K562 (cell line): ENCODE measurements around the gene KPNA4. TPM values are rescaled to one million over a fixed set of nuclear protein-coding genes. Genes with fewer than 3 reads are reported as not detected.

Experiments used
- ATAC-seq: fragments of 200-7000 bp; cut with Tn5 transposase; 3 replicates; pipeline ENCODE4 v1.9.1; 2020; ENCODE audit warnings: moderate library complexity
- BruUV-seq: library from RNA; stranded (reverse); fragments of 400-500 nt; replicated peaks from 2 replicates; lab custom pipeline; 2021; lab: Mats Ljungman, UMichigan
- CTCF ChIA-PET: fragments of 300-600 bp; formaldehyde crosslinking; extraction: SDS; loops from one replicate; lab custom pipeline; 2021; ENCODE audit warnings: low intra/inter-chr PET ratio; lab: Yijun Ruan, JAX
- POLR2A ChIA-PET: fragments of 300-600, 350-650 bp; sonication (Branson Sonifier 250); formaldehyde crosslinking; extraction: SDS; loops from one replicate; lab custom pipeline; 2021; ENCODE audit warnings: antibody characterized with exemption, inconsistent platforms; lab: Yijun Ruan, JAX
- DNase-seq, 4 experiments: peaks; one replicate each; pipeline versions ENCODE4 v3.0.0 to v3.0.0-alpha.2; 2011 to 2018; ENCODE audit warnings: low spot score in 3 of 4, mixed read lengths in 3 of 4; ENCODE audit errors: extremely low read depth in 1 of 4
- FAIRE-seq: peaks from 2 replicates; lab custom pipeline; 2011; peaks lifted over from hg19 to GRCh38; lab: Jason Lieb, UNC
- H2AFZ ChIP-seq: 2 replicates; pipeline ENCODE4 v1.6.0; 2011; ENCODE audit warnings: low read depth, low read length, control low read depth, inconsistent platforms
- H3K27ac ChIP-seq: fragments of 200-600 bp; 3 replicates; pipeline ENCODE4 v1.8.0; 2011; ENCODE audit warnings: low read depth, mild to moderate bottlenecking, control low read depth, inconsistent platforms, low read length, moderate library complexity, mixed read lengths; ENCODE audit errors: extremely low read depth
- H3K27me3 ChIP-seq, 2 experiments: fragments of 300-600 bp in 1 of 2; 2 replicates in 1 of 2; 3 replicates in 1 of 2; pipeline versions ENCODE4 v1.6.0 to v1.8.0; 2011; ENCODE audit warnings: inconsistent platforms in 2 of 2, low read length in 2 of 2, mild to moderate bottlenecking in 1 of 2, mixed read lengths in 1 of 2, moderate library complexity in 1 of 2; ENCODE audit not compliant: control insufficient read depth in 2 of 2, insufficient read depth in 2 of 2
- H3K36me3 ChIP-seq: fragments of 300-600 bp; 3 replicates; pipeline ENCODE4 v1.8.0; 2011; ENCODE audit warnings: mild to moderate bottlenecking, low read length, inconsistent platforms; ENCODE audit not compliant: control insufficient read depth, insufficient read depth
- H3K4me1 ChIP-seq, 2 experiments: fragments of 200-600 bp in 1 of 2; replicated peaks in 1 of 2; 2 replicates in 1 of 2; 3 replicates in 1 of 2; pipeline versions ENCODE4 v1.5.1 to v1.8.0; 2011; ENCODE audit warnings: inconsistent platforms in 2 of 2, low read length in 2 of 2, mild to moderate bottlenecking in 1 of 2, mixed read lengths in 1 of 2, moderate library complexity in 1 of 2; ENCODE audit not compliant: control insufficient read depth in 2 of 2, insufficient read depth in 2 of 2
- H3K4me2 ChIP-seq: 2 replicates; pipeline ENCODE4 v1.6.1; 2011; ENCODE audit warnings: low read length, control low read depth, inconsistent platforms, mixed read lengths; ENCODE audit not compliant: insufficient read depth
- H3K4me3 ChIP-seq: fragments of 200-600 bp; sonication (generic), shearing (Covaris generic); 2 replicates; pipeline ENCODE4 v1.5.1; 2016; ENCODE audit warnings: control low read depth, inconsistent platforms
- H3K79me2 ChIP-seq: fragments of 200-600 bp; 3 replicates; pipeline ENCODE4 v1.8.0; 2011; ENCODE audit warnings: low read length, inconsistent platforms; ENCODE audit not compliant: control insufficient read depth, insufficient read depth
- H3K9ac ChIP-seq, 2 experiments: 2 replicates each; pipeline versions ENCODE4 v1.6.0 to v1.6.1; 2011; ENCODE audit warnings: low read depth in 2 of 2, low read length in 2 of 2, control low read depth in 1 of 2, inconsistent platforms in 1 of 2, mild to moderate bottlenecking in 1 of 2, mixed read lengths in 1 of 2; ENCODE audit not compliant: insufficient read depth in 1 of 2
- H3K9me1 ChIP-seq: one replicate; pipeline ENCODE4 v1.6.0; 2011; ENCODE audit warnings: inconsistent platforms, mild to moderate bottlenecking, low read length, moderate library complexity; ENCODE audit not compliant: control insufficient read depth, insufficient read depth
- H3K9me3 ChIP-seq: replicated peaks from 2 replicates; pipeline ENCODE4 v1.5.1; 2011; ENCODE audit warnings: low read depth, low read length, inconsistent platforms; ENCODE audit not compliant: control insufficient read depth, insufficient read depth
- H4K20me1 ChIP-seq: replicated peaks from 2 replicates; pipeline ENCODE4 v1.6.1; 2011; ENCODE audit warnings: low read length, inconsistent platforms, mixed read lengths; ENCODE audit not compliant: control insufficient read depth, insufficient read depth
- ATF7 ChIP-seq: fragments of 450-650 bp; IDR thresholded peaks from 2 replicates; pipeline ENCODE4 v1.7.1; 2014; ENCODE audit warnings: mild to moderate bottlenecking, moderate library complexity
- CBX3 ChIP-seq, 2 experiments: IDR thresholded peaks; 1 replicate in 1 of 2; 2 replicates in 1 of 2; pipeline ENCODE4 v1.6.1; 2012; ENCODE audit warnings: inconsistent platforms in 2 of 2, low read length in 2 of 2, borderline replicate concordance in 1 of 2, control low read depth in 1 of 2
- ELF4 ChIP-seq: fragments of 450-650 bp; formaldehyde crosslinking; IDR thresholded peaks from 2 replicates; pipeline ENCODE4 v1.4.0; 2022; ENCODE audit warnings: missing genetic modification characterization
- EZH2 ChIP-seq: IDR thresholded peaks from 2 replicates; pipeline ENCODE4 v1.6.1; 2012; ENCODE audit warnings: low read depth, mild to moderate bottlenecking, inconsistent platforms, low read length, borderline replicate concordance
- FIP1L1 ChIP-seq: fragments of 200-400 bp; formaldehyde crosslinking; IDR thresholded peaks from 2 replicates; pipeline ENCODE4 v1.6.1; 2018; ENCODE audit warnings: mild to moderate bottlenecking, low read depth, low read length; ENCODE audit not compliant: poor library complexity, severe bottlenecking
- HMG20B ChIP-seq: fragments of 250-450 bp; sonication (Bioruptor Pico); IDR thresholded peaks from 2 replicates; pipeline ENCODE4 v1.5.0; 2021; ENCODE audit warnings: mild to moderate bottlenecking
- KAT8 ChIP-seq: fragments of 450-650 bp; IDR thresholded peaks from 2 replicates; pipeline ENCODE4 v1.6.1; 2016; ENCODE audit warnings: low read depth, mild to moderate bottlenecking
- MAFK ChIP-seq: IDR thresholded peaks from 2 replicates; pipeline ENCODE4 v1.6.1; 2011; ENCODE audit warnings: low read length, improper control_type of control experiment
- NUFIP1 ChIP-seq: fragments of 450-650 bp; IDR thresholded peaks from 2 replicates; pipeline ENCODE4 v1.6.1; 2018; ENCODE audit not compliant: partially characterized antibody
- PCBP2 ChIP-seq: fragments of 200-400 bp; formaldehyde crosslinking; IDR thresholded peaks from 2 replicates; pipeline ENCODE4 v1.6.1; 2018; ENCODE audit warnings: low read length, low read depth, mild to moderate bottlenecking, moderate library complexity; ENCODE audit not compliant: poor library complexity, severe bottlenecking
- PHF20 ChIP-seq: fragments of 450-650 bp; IDR thresholded peaks from 2 replicates; pipeline ENCODE4 v1.6.1; 2018; ENCODE audit not compliant: partially characterized antibody
- POLR2AphosphoS5 ChIP-seq: IDR thresholded peaks from 2 replicates; pipeline ENCODE4 v1.6.1; 2011; ENCODE audit warnings: mild to moderate bottlenecking, low read depth, low read length, moderate library complexity; ENCODE audit not compliant: control insufficient read depth, insufficient read depth
- RBM34 ChIP-seq: fragments of 200-400 bp; formaldehyde crosslinking; IDR thresholded peaks from 2 replicates; pipeline ENCODE4 v1.6.1; 2018; ENCODE audit warnings: low read length, borderline replicate concordance; ENCODE audit not compliant: insufficient read depth
- STAT5B ChIP-seq: fragments of 250-450 bp; sonication (Bioruptor Pico); IDR thresholded peaks from 2 replicates; pipeline ENCODE4 v1.8.0; 2021; ENCODE audit warnings: mild to moderate bottlenecking, inconsistent platforms
- TGIF2 ChIP-seq: sonication (generic); formaldehyde crosslinking; IDR thresholded peaks from 2 replicates; pipeline ENCODE4 v1.8.1; 2022; ENCODE audit warnings: mild to moderate bottlenecking, missing genetic modification reagents, moderate library complexity
- ZNF143 ChIP-seq: sonication (generic); formaldehyde crosslinking; IDR thresholded peaks from 2 replicates; pipeline ENCODE4 v1.9.0; 2022; ENCODE audit warnings: mild to moderate bottlenecking, missing genetic modification reagents
- WGBS: fragments of 100-300 bp; shearing (Covaris generic); methylation state at CpG from one replicate; pipeline ENCODE4 v1.1.6; 2016; ENCODE audit warnings: low coverage, mixed read lengths; ENCODE audit not compliant: insufficient coverage; ENCODE audit errors: missing lambda C conversion rate; 5-methylcytosine and 5-hydroxymethylcytosine counted together
- in situ Hi-C: fragments of 300-500 bp; cut with MboI; formaldehyde crosslinking; loops from 4 replicates; pipeline ENCODE4 v1.15.0; 2018; ENCODE audit warnings: inconsistent platforms, mixed read lengths
- intact Hi-C: fragments of 100-400 bp; cut with micrococcal nuclease; formaldehyde crosslinking; loops from 2 replicates; pipeline ENCODE4 v1.14.2; 2022
- polyA plus RNA-seq, 8 experiments: library from polyadenylated mRNA; depleted of rRNA in 4 of 8; stranded (reverse) in 5 of 8; unstranded in 3 of 8; fragments of >200 nt; fragmentation: Nextera tagmentation in 2 of 8; fragmentation: Illumina TruSeq in 1 of 8; extraction: Ambion mirVana in 2 of 8; extraction: Trizol in 1 of 8; gene quantifications; 2 replicates each; pipeline versions ENCODE4 v1.2.1 to v1.2.3, GENCODE V29; 2011 to 2014; ENCODE audit warnings: inconsistent platforms in 1 of 8, missing spikeins in 1 of 8
- total RNA-seq, 7 experiments: library from RNA; depleted of rRNA in 6 of 7; stranded (reverse); fragments of >200 nt in 6 of 7; fragmentation: Illumina TruSeq in 2 of 7; extraction: Trizol in 2 of 7; gene quantifications; 2 replicates each; pipeline versions ENCODE4 v1.2.1 to v1.2.3, GENCODE V29; 2011 to 2021; ENCODE audit warnings: low replicate concordance in 1 of 7
- TF ChIP-seq, protein P1 (sequence below): fragments of 250-450 bp; sonication (Bioruptor Pico); IDR thresholded peaks from 2 replicates; pipeline ENCODE4 v1.5.0; 2021
- TF ChIP-seq, protein P2 (sequence below): sonication (generic); formaldehyde crosslinking; IDR thresholded peaks from 2 replicates; pipeline ENCODE4 v1.8.1; 2022; ENCODE audit warnings: missing genetic modification reagents
- TF ChIP-seq, protein P3 (sequence below): fragments of 250-450 bp; sonication (Bioruptor Pico); IDR thresholded peaks from 2 replicates; pipeline ENCODE4 v1.4.0; 2020

KPNA4 gene
- total and polyA plus RNA-seq, 9 of the 15 experiments (the other 6 are each of a cell fraction or from before 2014, with no cell fraction given), result 13.9 to 66.6 (median 34.5) TPM

DNA sequence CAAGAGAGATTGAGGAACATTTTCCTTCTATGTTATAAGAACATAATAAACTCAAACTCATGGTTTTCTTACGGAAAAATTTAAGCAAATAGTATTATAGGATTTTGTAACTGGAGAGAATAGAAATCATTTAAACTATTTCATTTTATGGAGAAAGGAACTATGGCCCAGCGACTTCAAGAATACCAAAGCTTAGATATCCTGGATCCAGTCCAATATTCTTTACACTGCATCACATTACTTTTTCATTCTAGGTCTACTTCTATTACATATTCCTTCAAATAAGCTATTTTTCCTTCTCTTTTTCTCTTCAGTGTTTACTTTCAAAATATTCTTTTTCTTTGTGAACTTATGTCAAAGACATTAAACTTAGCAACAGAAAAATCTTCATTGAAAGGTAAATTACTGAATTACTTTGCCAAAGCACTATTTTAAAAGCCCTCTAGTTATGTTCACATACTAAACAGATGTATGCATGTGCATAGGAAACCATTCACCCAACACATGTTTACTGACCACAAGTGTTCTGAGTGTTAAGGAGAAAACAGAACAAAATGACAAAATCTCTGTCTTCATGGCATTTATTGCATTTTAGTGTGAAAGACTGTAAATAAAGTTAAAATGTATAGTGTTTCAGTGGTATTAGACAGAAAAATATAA, 20.4 kb downstream of the KPNA4 start:
- ATAC-seq, result no peak
- POLR2A ChIA-PET, result interaction anchor here (0.7 to 1.2 kb wide), 2 partner anchors 12 to 64 kb away, joined by 3 read pairs; no protein-coding TSS in a partner anchor
- peaks cover 99% of the 10 kb centered on the region for H3K79me2 ChIP-seq
- no peaks in the 10 kb centered on the region for H3K4me1 ChIP-seq
- no peaks in the 10 kb centered on the region for H3K9me1 ChIP-seq
- CTCF ChIA-PET, result no interaction called here
- no peak for DNase-seq
- H3K4me2 ChIP-seq, result no peak overlapping the region
- in situ Hi-C loops, result no loop called here
- peaks cover 8% of the 10 kb centered on the region; the same call in 2 of the 3 replicates for H3K36me3 ChIP-seq
- peak; percentile 54 for FAIRE-seq
- H3K27me3 ChIP-seq, result no peaks in the 10 kb centered on the region
- H3K9me3 ChIP-seq, result no peaks in the 10 kb centered on the region
- no peak overlapping the region for H3K27ac ChIP-seq
- 76% methylated on average over 2 of the region's 2 CpGs for WGBS
- BruUV-seq, result no TSS peak
- no peak overlapping the region for H3K9ac ChIP-seq
- no peak overlapping the region for H2AFZ ChIP-seq
- intact Hi-C loops, result no loop called here
- H4K20me1 ChIP-seq, result no peaks in the 10 kb centered on the region
- TF ChIP-seq, protein P1, sequence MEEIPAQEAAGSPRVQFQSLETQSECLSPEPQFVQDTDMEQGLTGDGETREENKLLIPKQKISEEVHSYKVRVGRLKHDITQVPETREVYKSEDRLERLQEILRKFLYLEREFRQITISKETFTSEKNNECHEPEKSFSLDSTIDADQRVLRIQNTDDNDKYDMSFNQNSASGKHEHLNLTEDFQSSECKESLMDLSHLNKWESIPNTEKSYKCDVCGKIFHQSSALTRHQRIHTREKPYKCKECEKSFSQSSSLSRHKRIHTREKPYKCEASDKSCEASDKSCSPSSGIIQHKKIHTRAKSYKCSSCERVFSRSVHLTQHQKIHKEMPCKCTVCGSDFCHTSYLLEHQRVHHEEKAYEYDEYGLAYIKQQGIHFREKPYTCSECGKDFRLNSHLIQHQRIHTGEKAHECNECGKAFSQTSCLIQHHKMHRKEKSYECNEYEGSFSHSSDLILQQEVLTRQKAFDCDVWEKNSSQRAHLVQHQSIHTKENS, result no peak
- TF ChIP-seq CBX3 (IDR thresholded peaks at IDR 0.05; ENCODE audit: borderline replicate concordance in 1 of 2, low read length in 2 of 2), result no peak
- no peak for TF ChIP-seq RBM34
- TF ChIP-seq TGIF2 (CRISPR knock-in tag), result no peak
- TF ChIP-seq, protein P2, sequence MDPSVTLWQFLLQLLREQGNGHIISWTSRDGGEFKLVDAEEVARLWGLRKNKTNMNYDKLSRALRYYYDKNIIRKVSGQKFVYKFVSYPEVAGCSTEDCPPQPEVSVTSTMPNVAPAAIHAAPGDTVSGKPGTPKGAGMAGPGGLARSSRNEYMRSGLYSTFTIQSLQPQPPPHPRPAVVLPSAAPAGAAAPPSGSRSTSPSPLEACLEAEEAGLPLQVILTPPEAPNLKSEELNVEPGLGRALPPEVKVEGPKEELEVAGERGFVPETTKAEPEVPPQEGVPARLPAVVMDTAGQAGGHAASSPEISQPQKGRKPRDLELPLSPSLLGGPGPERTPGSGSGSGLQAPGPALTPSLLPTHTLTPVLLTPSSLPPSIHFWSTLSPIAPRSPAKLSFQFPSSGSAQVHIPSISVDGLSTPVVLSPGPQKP (CRISPR knock-in tag), result no peak
- TF ChIP-seq ELF4, result no peak
- TF ChIP-seq PCBP2, result no peak
- TF ChIP-seq FIP1L1, result no peak
- TF ChIP-seq, protein P3, sequence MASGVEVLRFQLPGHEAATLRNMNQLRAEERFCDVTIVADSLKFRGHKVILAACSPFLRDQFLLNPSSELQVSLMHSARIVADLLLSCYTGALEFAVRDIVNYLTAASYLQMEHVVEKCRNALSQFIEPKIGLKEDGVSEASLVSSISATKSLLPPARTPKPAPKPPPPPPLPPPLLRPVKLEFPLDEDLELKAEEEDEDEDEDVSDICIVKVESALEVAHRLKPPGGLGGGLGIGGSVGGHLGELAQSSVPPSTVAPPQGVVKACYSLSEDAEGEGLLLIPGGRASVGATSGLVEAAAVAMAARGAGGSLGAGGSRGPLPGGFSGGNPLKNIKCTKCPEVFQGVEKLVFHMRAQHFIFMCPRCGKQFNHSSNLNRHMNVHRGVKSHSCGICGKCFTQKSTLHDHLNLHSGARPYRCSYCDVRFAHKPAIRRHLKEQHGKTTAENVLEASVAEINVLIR, result no peak
- no peak for TF ChIP-seq ATF7
- TF ChIP-seq HMG20B (CRISPR knock-in tag), result no peak
- no peak for TF ChIP-seq MAFK
- TF ChIP-seq EZH2, result no peak
- TF ChIP-seq STAT5B (CRISPR knock-in tag), result no peak
- TF ChIP-seq PHF20, result no peak
- TF ChIP-seq NUFIP1, result no peak
- TF ChIP-seq ZNF143 (CRISPR knock-in tag), result no peak
- no peak for TF ChIP-seq KAT8
- no peak for TF ChIP-seq POLR2AphosphoS5
- H3K4me3 ChIP-seq, result no peak overlapping the region
